Suprapubic skin (tissue), 3 donors: ENCODE measurements around the gene AIRE.

Experiments used
- POLR2A ChIP-seq, 2 donors: fragments of 450-650 bp; IDR thresholded peaks; one replicate each; pipeline ENCODE4 v1.6.1; 2017; ENCODE audit warnings: antibody characterized with exemption in 2 of 2, mild to moderate bottlenecking in 2 of 2, moderate library complexity in 2 of 2
- TF ChIP-seq, protein P1 (sequence below), 2 donors: fragments of 200-600 bp in 1 of 2; fragments of 450-650 bp in 1 of 2; sonication (generic) in 1 of 2; IDR thresholded peaks; one replicate each; pipeline ENCODE4 v1.5.1; 2016 to 2019; ENCODE audit warnings: antibody characterized with exemption in 2 of 2, mild to moderate bottlenecking in 1 of 2, moderate library complexity in 1 of 2

DNA sequence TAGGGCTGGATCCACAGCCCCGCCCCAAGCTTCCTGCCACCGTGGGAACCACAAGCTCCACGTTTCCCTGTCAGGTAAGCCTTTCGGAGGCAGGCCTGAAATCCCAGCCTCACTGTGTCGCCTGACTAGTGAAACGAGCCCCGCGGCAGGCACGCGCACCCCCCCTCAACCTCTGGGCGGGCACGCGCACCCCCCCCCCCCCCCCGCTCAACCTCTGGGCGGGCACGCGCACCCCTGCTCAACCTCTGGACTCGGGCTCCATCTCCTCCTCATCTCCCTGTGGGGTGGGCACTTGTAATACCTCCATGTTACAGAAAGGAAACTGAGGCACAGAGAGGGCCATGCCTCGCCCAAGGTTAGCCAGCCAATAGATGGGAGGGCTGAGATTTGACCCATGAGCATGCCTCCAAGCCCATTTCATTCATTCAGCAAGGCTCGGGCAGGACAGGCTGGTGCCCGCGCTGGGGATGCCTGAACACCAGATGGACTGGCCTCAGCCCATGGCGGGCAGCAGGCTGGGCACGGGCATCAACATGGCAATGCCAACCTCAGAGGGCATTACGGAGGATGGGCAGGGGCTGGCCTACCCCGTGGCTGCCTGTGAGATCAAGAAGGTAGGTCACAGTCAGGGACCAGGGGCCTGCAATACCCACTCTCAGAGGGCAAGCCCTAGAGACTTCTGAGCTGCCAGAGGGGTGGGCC is 48.8 kb downstream of the AIRE start:
- TF ChIP-seq POLR2A (IDR thresholded peaks at IDR 0.05) = no peak
- TF ChIP-seq, protein P1, sequence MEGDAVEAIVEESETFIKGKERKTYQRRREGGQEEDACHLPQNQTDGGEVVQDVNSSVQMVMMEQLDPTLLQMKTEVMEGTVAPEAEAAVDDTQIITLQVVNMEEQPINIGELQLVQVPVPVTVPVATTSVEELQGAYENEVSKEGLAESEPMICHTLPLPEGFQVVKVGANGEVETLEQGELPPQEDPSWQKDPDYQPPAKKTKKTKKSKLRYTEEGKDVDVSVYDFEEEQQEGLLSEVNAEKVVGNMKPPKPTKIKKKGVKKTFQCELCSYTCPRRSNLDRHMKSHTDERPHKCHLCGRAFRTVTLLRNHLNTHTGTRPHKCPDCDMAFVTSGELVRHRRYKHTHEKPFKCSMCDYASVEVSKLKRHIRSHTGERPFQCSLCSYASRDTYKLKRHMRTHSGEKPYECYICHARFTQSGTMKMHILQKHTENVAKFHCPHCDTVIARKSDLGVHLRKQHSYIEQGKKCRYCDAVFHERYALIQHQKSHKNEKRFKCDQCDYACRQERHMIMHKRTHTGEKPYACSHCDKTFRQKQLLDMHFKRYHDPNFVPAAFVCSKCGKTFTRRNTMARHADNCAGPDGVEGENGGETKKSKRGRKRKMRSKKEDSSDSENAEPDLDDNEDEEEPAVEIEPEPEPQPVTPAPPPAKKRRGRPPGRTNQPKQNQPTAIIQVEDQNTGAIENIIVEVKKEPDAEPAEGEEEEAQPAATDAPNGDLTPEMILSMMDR (IDR thresholded peaks at IDR 0.05) = no peak
